Karpas-422 (cell line): ENCODE measurements around the gene UBE3B. TPM values are rescaled to one million over a fixed set of nuclear protein-coding genes. Genes with fewer than 3 reads are reported as not detected.

ENCODE experiments used
- DNase-seq: peaks from one replicate; pipeline ENCODE4 v3.0.0-alpha.2; 2015
- H2AFZ ChIP-seq: fragments of 200-600 bp; sonication (generic); 2 replicates; pipeline ENCODE4 v1.6.1; 2014; ENCODE audit warnings: antibody characterized with exemption, low read length, mixed read lengths
- H3K27ac ChIP-seq: fragments of 200-600 bp; sonication (generic); 2 replicates; pipeline ENCODE4 v1.5.1; 2014; ENCODE audit warnings: mild to moderate bottlenecking, low read length, moderate library complexity
- H3K27me3 ChIP-seq: fragments of 200-600 bp; sonication (generic); 2 replicates; pipeline ENCODE4 v1.6.1; 2014; ENCODE audit warnings: low read length, mixed read lengths
- H3K36me3 ChIP-seq: fragments of 200-600 bp; sonication (generic); 2 replicates; pipeline ENCODE4 v1.6.1; 2014; ENCODE audit warnings: low read length, mixed read lengths; ENCODE audit not compliant: insufficient read depth
- H3K4me1 ChIP-seq: fragments of 200-600 bp; sonication (generic); 2 replicates; pipeline ENCODE4 v1.6.1; 2014; ENCODE audit warnings: mild to moderate bottlenecking, low read length, mixed read lengths
- H3K4me2 ChIP-seq: fragments of 200-600 bp; sonication (generic); 2 replicates; pipeline ENCODE4 v1.6.1; 2014; ENCODE audit warnings: low read length, low read depth, mild to moderate bottlenecking; ENCODE audit not compliant: poor library complexity, severe bottlenecking
- H3K4me3 ChIP-seq: fragments of 200-600 bp; sonication (generic); 2 replicates; pipeline ENCODE4 v1.5.1; 2014; ENCODE audit warnings: mild to moderate bottlenecking, antibody characterized with exemption, low read length, mixed read lengths
- H3K79me2 ChIP-seq: fragments of 200-600 bp; sonication (generic); 2 replicates; pipeline ENCODE4 v1.6.1; 2014; ENCODE audit warnings: mild to moderate bottlenecking, low read length, mixed read lengths
- H3K9ac ChIP-seq: fragments of 200-600 bp; sonication (generic); 2 replicates; pipeline ENCODE4 v1.6.0; 2014; ENCODE audit warnings: low read length
- H3K9me2 ChIP-seq: fragments of 200-600 bp; sonication (generic), shearing (Covaris generic); replicated peaks from 2 replicates; pipeline ENCODE4 v1.6.0; 2014; ENCODE audit warnings: mild to moderate bottlenecking, low read length, moderate library complexity; ENCODE audit not compliant: insufficient read depth
- H3K9me3 ChIP-seq: fragments of 300-700, 200-600 bp; sonication (generic); 2 replicates; pipeline ENCODE4 v1.6.1; 2014; ENCODE audit warnings: low read length, mixed read lengths
- H4K20me1 ChIP-seq: fragments of 200-600 bp; sonication (generic); 2 replicates; pipeline ENCODE4 v1.6.1; 2014; ENCODE audit warnings: mild to moderate bottlenecking, antibody characterized with exemption, low read length, low read depth; ENCODE audit not compliant: insufficient read depth
- total RNA-seq: library from RNA; depleted of rRNA; stranded (reverse); fragments of >200 nt; shearing (Covaris generic); gene quantifications from 2 replicates; pipeline ENCODE4 v1.2.3, GENCODE V29; 2014; ENCODE audit warnings: low replicate concordance

UBE3B gene
- total RNA-seq, 1 experiment from 2014 or later, result 23.7 TPM

- Histone ChIP-seq H3K9me2 (no peaks in the 10 kb centered on the region), H2AFZ (no peak overlapping the region), H3K36me3 (no peaks in the 10 kb centered on the region), H3K4me1 (peaks cover 13% of the 10 kb centered on the region), H3K9me3 (no peaks in the 10 kb centered on the region), H3K27ac (no peak overlapping the region), H4K20me1 (peaks cover 6% of the 10 kb centered on the region; the same call in 1 of the 2 replicates), H3K79me2 (peaks cover 92% of the 10 kb centered on the region), H3K4me3 (no peak overlapping the region), H3K4me2 (no peak overlapping the region), H3K9ac (no peak overlapping the region), H3K27me3 (no peaks in the 10 kb centered on the region)
- no peak for DNase-seq
Measured at GRCh38 chr12:109462868-109463692, 14.4 kb upstream of the UBE3B start.

- no peak overlapping the region for H3K4me3 ChIP-seq
- H3K4me1 ChIP-seq, result peaks cover 13% of the 10 kb centered on the region
- no peaks in the 10 kb centered on the region for H3K9me3 ChIP-seq
- H3K79me2 ChIP-seq, result peaks cover 96% of the 10 kb centered on the region
- H3K9ac ChIP-seq, result no peak overlapping the region
- no peak overlapping the region for H3K4me2 ChIP-seq
- peaks cover 6% of the 10 kb centered on the region; the same call in 1 of the 2 replicates for H4K20me1 ChIP-seq
- no peaks in the 10 kb centered on the region for H3K27me3 ChIP-seq
- no peaks in the 10 kb centered on the region for H3K9me2 ChIP-seq
- no peak for DNase-seq
- no peaks in the 10 kb centered on the region for H3K36me3 ChIP-seq
- no peak overlapping the region for H2AFZ ChIP-seq
- no peak overlapping the region for H3K27ac ChIP-seq
Measured at GRCh38 chr12:109463756-109464155, 13.7 kb upstream of the UBE3B start.

- Histone ChIP-seq H3K27ac (no peak overlapping the region), H3K9me2 (no peaks in the 10 kb centered on the region), H3K27me3 (no peaks in the 10 kb centered on the region), H3K9ac (no peak overlapping the region), H4K20me1 (peaks cover 6% of the 10 kb centered on the region; the same call in 1 of the 2 replicates), H3K4me3 (no peak overlapping the region), H3K9me3 (no peaks in the 10 kb centered on the region), H3K4me1 (peaks cover 13% of the 10 kb centered on the region), H2AFZ (no peak overlapping the region), H3K36me3 (no peaks in the 10 kb centered on the region), H3K79me2 (peaks cover 96% of the 10 kb centered on the region), H3K4me2 (no peak overlapping the region)
- no peak for DNase-seq
Measured at GRCh38 chr12:109464642-109465351, 12.6 kb upstream of the UBE3B start.

GRCh38 chr12:109466305-109466704 lies 11.1 kb upstream of the UBE3B start:
- Histone ChIP-seq H3K79me2 (peaks cover 96% of the 10 kb centered on the region), H3K4me2 (no peak overlapping the region), H3K27me3 (no peaks in the 10 kb centered on the region), H2AFZ (no peak overlapping the region), H3K4me3 (no peak overlapping the region), H3K9me2 (no peaks in the 10 kb centered on the region), H4K20me1 (peaks cover 12% of the 10 kb centered on the region; the same call in 1 of the 2 replicates), H3K9ac (no peak overlapping the region), H3K36me3 (no peaks in the 10 kb centered on the region), H3K27ac (no peak overlapping the region), H3K4me1 (peaks cover 7% of the 10 kb centered on the region), H3K9me3 (no peaks in the 10 kb centered on the region)
- DNase-seq, result no peak

GRCh38 chr12:109466821-109467220 lies 10.6 kb upstream of the UBE3B start:
- Histone ChIP-seq H3K79me2 (peaks cover 96% of the 10 kb centered on the region), H3K36me3 (no peaks in the 10 kb centered on the region), H4K20me1 (peaks cover 12% of the 10 kb centered on the region; the same call in 1 of the 2 replicates), H3K4me1 (peaks cover 2% of the 10 kb centered on the region), H3K9ac (no peak overlapping the region), H3K9me2 (no peaks in the 10 kb centered on the region), H3K4me3 (no peak overlapping the region), H3K9me3 (no peaks in the 10 kb centered on the region), H2AFZ (no peak overlapping the region), H3K4me2 (no peak overlapping the region), H3K27ac (no peak overlapping the region), H3K27me3 (no peaks in the 10 kb centered on the region)
- no peak for DNase-seq

GRCh38 chr12:109467978-109468676 lies 9.3 kb upstream of the UBE3B start:
- peaks cover 15% of the 10 kb centered on the region; the same call in 1 of the 2 replicates for H4K20me1 ChIP-seq
- H3K79me2 ChIP-seq, result peaks cover 95% of the 10 kb centered on the region
- no peaks in the 10 kb centered on the region for H3K4me1 ChIP-seq
- H3K9me3 ChIP-seq, result no peaks in the 10 kb centered on the region
- no peak overlapping the region for H3K9ac ChIP-seq
- no peak overlapping the region for H3K4me3 ChIP-seq
- H2AFZ ChIP-seq, result no peak overlapping the region
- no peaks in the 10 kb centered on the region for H3K36me3 ChIP-seq
- no peak overlapping the region for H3K27ac ChIP-seq
- no peaks in the 10 kb centered on the region for H3K27me3 ChIP-seq
- no peaks in the 10 kb centered on the region for H3K9me2 ChIP-seq
- H3K4me2 ChIP-seq, result no peak overlapping the region
- no peak for DNase-seq

GRCh38 chr12:109469517-109469916 lies 7.9 kb upstream of the UBE3B start:
- Histone ChIP-seq H3K36me3 (no peaks in the 10 kb centered on the region), H3K4me1 (no peaks in the 10 kb centered on the region), H3K27ac (no peak overlapping the region), H3K4me2 (no peak overlapping the region), H3K4me3 (no peak overlapping the region), H4K20me1 (peaks cover 18% of the 10 kb centered on the region; the same call in 1 of the 2 replicates), H3K79me2 (peaks cover 95% of the 10 kb centered on the region), H2AFZ (no peak overlapping the region), H3K27me3 (no peaks in the 10 kb centered on the region), H3K9me2 (no peaks in the 10 kb centered on the region), H3K9ac (no peak overlapping the region), H3K9me3 (no peaks in the 10 kb centered on the region)
- no peak for DNase-seq

GRCh38 chr12:109473006-109473405 lies 4.4 kb upstream of the UBE3B start:
- Histone ChIP-seq H2AFZ (no peak overlapping the region), H3K36me3 (no peaks in the 10 kb centered on the region), H3K4me1 (peaks cover 15% of the 10 kb centered on the region), H3K4me3 (no peak overlapping the region), H3K9ac (no peak overlapping the region), H4K20me1 (peaks cover 19% of the 10 kb centered on the region; the same call in 1 of the 2 replicates), H3K27me3 (no peaks in the 10 kb centered on the region), H3K9me3 (no peaks in the 10 kb centered on the region), H3K4me2 (no peak overlapping the region), H3K79me2 (peaks cover 94% of the 10 kb centered on the region), H3K27ac (no peak overlapping the region), H3K9me2 (no peaks in the 10 kb centered on the region)
- no peak for DNase-seq
